Measurements from ENCODE around the gene KCNJ2. TPM values are rescaled to one million over a fixed set of nuclear protein-coding genes. Genes with fewer than 3 reads are reported as not detected.

KCNJ2 gene
- total RNA-seq, 1 donor from 2014 or later: not detected

DNA sequence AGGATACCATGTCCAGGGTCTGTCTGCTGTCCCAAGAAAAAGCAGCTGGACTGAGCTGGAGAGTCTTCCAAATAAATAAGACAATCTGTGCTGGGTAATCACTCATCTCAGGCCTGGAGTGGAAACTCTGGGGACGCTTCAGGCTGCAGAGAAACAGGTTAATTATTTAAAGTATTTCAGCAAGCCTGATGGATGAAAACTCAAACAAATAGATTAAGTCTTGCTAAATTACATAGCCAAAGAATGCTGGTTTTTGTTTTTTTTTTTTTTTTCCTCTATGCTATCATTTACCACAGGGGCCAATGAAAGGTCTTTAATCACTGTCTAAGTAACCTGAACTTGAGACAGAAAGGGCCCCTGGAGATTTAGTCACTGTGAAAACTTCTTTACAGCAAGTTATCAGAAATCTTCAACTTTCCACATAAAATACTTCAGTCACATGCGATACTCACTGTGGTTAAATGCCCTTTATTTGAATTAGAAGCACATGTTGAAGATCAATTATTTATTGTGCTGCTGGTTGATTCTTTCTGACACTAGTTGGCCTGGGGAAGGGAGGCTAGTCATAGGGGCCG, 31.0 kb upstream of the KCNJ2 start:
- Mint-ChIP-seq H3K27me3 (ENCODE audit: unreplicated experiment) (no peaks in the 10 kb centered on the region), H3K27ac (ENCODE audit: unreplicated experiment) (no peak overlapping the region), H3K4me3 (ENCODE audit: unreplicated experiment) (no peak overlapping the region), H3K9me3 (ENCODE audit: unreplicated experiment) (no peaks in the 10 kb centered on the region), H3K36me3 (ENCODE audit: unreplicated experiment) (no peaks in the 10 kb centered on the region), H3K4me1 (ENCODE audit: unreplicated experiment) (peaks cover 19% of the 10 kb centered on the region)
- no peak for DNase-seq (ENCODE audit: extremely low spot score, unreplicated experiment)
- TF ChIP-seq, protein P1, sequence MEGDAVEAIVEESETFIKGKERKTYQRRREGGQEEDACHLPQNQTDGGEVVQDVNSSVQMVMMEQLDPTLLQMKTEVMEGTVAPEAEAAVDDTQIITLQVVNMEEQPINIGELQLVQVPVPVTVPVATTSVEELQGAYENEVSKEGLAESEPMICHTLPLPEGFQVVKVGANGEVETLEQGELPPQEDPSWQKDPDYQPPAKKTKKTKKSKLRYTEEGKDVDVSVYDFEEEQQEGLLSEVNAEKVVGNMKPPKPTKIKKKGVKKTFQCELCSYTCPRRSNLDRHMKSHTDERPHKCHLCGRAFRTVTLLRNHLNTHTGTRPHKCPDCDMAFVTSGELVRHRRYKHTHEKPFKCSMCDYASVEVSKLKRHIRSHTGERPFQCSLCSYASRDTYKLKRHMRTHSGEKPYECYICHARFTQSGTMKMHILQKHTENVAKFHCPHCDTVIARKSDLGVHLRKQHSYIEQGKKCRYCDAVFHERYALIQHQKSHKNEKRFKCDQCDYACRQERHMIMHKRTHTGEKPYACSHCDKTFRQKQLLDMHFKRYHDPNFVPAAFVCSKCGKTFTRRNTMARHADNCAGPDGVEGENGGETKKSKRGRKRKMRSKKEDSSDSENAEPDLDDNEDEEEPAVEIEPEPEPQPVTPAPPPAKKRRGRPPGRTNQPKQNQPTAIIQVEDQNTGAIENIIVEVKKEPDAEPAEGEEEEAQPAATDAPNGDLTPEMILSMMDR (IDR thresholded peaks at IDR 0.05): no peak

DNA sequence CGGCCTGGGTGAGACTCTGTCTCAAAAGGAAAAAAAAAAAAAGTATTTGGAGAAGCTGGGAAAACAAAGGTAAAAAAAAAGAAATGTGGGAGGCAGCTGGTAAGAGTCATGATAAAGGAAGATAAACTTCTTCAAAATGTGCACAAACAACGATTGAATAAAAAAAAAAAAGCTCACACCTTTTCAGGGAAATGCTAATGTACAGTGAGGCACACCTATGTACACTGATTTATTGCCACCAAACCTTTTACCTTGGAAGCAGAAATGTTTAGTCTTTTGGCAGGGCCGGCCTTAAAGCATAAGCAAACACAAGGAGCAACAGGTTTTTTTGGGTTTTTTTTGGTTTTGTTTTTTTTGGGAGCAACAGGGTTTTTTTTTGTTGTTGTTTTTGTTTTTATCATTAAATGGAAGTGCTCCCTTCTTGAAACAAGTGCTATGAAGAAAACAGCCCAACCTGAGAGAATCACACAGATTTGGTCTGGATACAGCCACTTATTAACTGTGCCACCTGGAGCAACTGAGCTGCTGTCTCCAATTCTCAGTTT, 29.8 kb upstream of the KCNJ2 start:
- Mint-ChIP-seq H3K4me3 (ENCODE audit: unreplicated experiment) (no peak overlapping the region), H3K4me1 (ENCODE audit: unreplicated experiment) (peaks cover 20% of the 10 kb centered on the region), H3K9me3 (ENCODE audit: unreplicated experiment) (no peaks in the 10 kb centered on the region), H3K36me3 (ENCODE audit: unreplicated experiment) (no peaks in the 10 kb centered on the region), H3K27ac (ENCODE audit: unreplicated experiment) (no peak overlapping the region), H3K27me3 (ENCODE audit: unreplicated experiment) (no peaks in the 10 kb centered on the region)
- TF ChIP-seq, protein P1 (IDR thresholded peaks at IDR 0.05): no peak
- no peak for DNase-seq (ENCODE audit: extremely low spot score, unreplicated experiment)

DNA sequence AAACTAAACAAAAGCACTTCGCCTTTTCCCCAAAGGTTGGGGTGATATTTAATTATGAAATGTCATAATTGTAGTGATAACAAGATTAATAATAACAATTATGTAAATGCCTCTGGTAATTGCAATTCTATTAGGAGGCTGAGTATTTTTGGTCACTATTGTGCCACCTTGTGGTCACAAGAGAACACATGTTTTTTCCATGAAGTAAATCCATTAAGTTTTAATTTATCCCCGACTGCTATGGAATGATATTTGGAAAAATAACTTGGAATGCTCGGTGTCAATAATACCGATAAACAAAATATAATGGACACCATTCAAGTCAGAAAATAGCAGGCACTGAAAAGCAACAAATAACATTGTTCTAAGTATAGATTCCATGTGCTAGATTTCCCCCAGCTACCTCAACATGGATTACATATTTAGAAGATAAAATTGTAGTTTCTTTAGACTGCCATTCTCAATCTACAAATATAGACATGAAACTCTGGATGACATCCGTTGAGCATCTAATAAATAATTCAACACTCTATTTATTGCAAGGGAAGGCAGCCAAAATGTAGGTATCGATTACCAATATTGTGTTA, 25.0 kb upstream of the KCNJ2 start:
- TF ChIP-seq, protein P1 (IDR thresholded peaks at IDR 0.05): peak; percentile 81
- no peak overlapping the region for H3K27ac Mint-ChIP-seq (ENCODE audit: unreplicated experiment)
- H3K4me1 Mint-ChIP-seq (ENCODE audit: unreplicated experiment): peaks cover 1% of the 10 kb centered on the region
- H3K27me3 Mint-ChIP-seq (ENCODE audit: unreplicated experiment): peaks cover 3% of the 10 kb centered on the region
- no peaks in the 10 kb centered on the region for H3K36me3 Mint-ChIP-seq (ENCODE audit: unreplicated experiment)
- H3K4me3 Mint-ChIP-seq (ENCODE audit: unreplicated experiment): no peak overlapping the region
- H3K9me3 Mint-ChIP-seq (ENCODE audit: unreplicated experiment): no peaks in the 10 kb centered on the region
- no peak for DNase-seq (ENCODE audit: extremely low spot score, unreplicated experiment)

DNA sequence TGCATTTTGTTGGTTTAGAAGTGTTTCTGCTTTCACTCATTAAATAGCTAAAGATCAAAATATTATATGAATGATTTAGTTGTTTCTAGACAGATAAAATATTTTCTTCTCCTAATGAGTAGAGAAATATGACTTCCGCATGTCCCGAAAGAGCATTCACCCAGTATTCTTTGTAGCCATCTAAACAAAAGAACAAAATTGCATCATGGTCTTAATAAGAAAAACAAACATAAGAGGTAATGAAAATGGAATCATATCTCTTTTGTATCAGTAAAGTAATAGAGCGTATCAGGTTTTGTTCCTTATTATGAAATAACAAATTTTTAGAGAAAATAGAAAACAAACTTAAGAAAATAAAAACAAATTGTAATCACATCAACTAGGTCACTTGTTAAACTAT, 16.1 kb upstream of the KCNJ2 start:
- H3K27ac Mint-ChIP-seq (ENCODE audit: unreplicated experiment): no peak overlapping the region
- H3K9me3 Mint-ChIP-seq (ENCODE audit: unreplicated experiment): no peaks in the 10 kb centered on the region
- H3K4me3 Mint-ChIP-seq (ENCODE audit: unreplicated experiment): no peak overlapping the region
- H3K27me3 Mint-ChIP-seq (ENCODE audit: unreplicated experiment): peaks cover 4% of the 10 kb centered on the region
- H3K4me1 Mint-ChIP-seq (ENCODE audit: unreplicated experiment): no peaks in the 10 kb centered on the region
- no peaks in the 10 kb centered on the region for H3K36me3 Mint-ChIP-seq (ENCODE audit: unreplicated experiment)
- no peak for DNase-seq (ENCODE audit: extremely low spot score, unreplicated experiment)
- TF ChIP-seq, protein P1 (IDR thresholded peaks at IDR 0.05): no peak

DNA sequence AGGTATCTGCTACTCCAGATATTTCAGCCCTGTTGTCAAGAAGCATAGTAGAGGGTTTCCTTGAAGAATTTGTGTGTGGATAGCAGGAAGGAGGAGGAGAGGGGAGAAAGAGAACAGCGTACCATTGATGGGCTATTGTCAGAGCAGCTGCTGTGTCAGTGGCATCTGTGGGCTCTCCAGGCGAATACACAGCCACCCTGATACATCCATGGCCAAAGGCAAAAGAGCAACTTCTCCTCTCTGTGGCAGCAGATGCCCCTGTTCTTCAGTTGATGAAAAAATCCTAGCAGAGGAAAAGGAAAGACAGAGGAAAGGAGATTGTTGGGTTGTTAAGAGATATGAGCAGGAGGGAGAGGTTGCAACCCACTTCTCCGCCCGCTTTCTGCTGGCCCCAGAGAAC, 12.2 kb upstream of the KCNJ2 start:
- H3K4me3 Mint-ChIP-seq (ENCODE audit: unreplicated experiment): no peak overlapping the region
- no peaks in the 10 kb centered on the region for H3K9me3 Mint-ChIP-seq (ENCODE audit: unreplicated experiment)
- TF ChIP-seq, protein P1 (IDR thresholded peaks at IDR 0.05): no peak
- no peaks in the 10 kb centered on the region for H3K36me3 Mint-ChIP-seq (ENCODE audit: unreplicated experiment)
- H3K27me3 Mint-ChIP-seq (ENCODE audit: unreplicated experiment): peaks cover 10% of the 10 kb centered on the region
- H3K4me1 Mint-ChIP-seq (ENCODE audit: unreplicated experiment): peaks cover 6% of the 10 kb centered on the region
- no peak for DNase-seq (ENCODE audit: extremely low spot score, unreplicated experiment)
- no peak overlapping the region for H3K27ac Mint-ChIP-seq (ENCODE audit: unreplicated experiment)
